Measurements from ENCODE around the gene KLHL11.

KLHL11 gene

GRCh38 chr17:41810659-41811548 is 54.3 kb downstream of the KLHL11 start:
- no peak for DNase-seq (ENCODE audit: low spot score)

- DNase-seq (ENCODE audit: low spot score), result no peak
These were observed 58.4 kb downstream of the KLHL11 start for GRCh38 chr17:41806685-41807445.
